HG02678 (cell line): ENCODE results near the gene KIF12.

ENCODE experiments used
- ATAC-seq: cut with Tn5 transposase; IDR thresholded peaks from one replicate; pipeline ENCODE4 v1.9.1; 2021; ENCODE audit warnings: mild to moderate bottlenecking, moderate library complexity; ENCODE audit not compliant: unreplicated experiment

Gene KIF12

GRCh38 chr9:114070188-114071103 is 28.6 kb downstream of the KIF12 start:
- ATAC-seq: no peak

- ATAC-seq: no peak
Measured at GRCh38 chr9:114069476-114070187, 29.5 kb downstream of the KIF12 start.

GRCh38 chr9:114065304-114065703 is 33.8 kb downstream of the KIF12 start:
- no peak for ATAC-seq

- no peak for ATAC-seq
Measured at GRCh38 chr9:114061830-114062474, 37.1 kb downstream of the KIF12 start.

GRCh38 chr9:114061292-114061691 is 37.8 kb downstream of the KIF12 start:
- no peak for ATAC-seq

- no peak for ATAC-seq
Measured at GRCh38 chr9:114060711-114061110, 38.4 kb downstream of the KIF12 start.

GRCh38 chr9:114060070-114060469 is 39.0 kb downstream of the KIF12 start:
- ATAC-seq: no peak

- no peak for ATAC-seq
Measured at GRCh38 chr9:114059047-114059803, 39.9 kb downstream of the KIF12 start.

- ATAC-seq: no peak
Measured at GRCh38 chr9:114058688-114059046, 40.4 kb downstream of the KIF12 start.

- no peak for ATAC-seq
Measured at GRCh38 chr9:114057161-114057885, 41.8 kb downstream of the KIF12 start.

- no peak for ATAC-seq
Measured at GRCh38 chr9:114056527-114056926, 42.6 kb downstream of the KIF12 start.

GRCh38 chr9:114055894-114056293 is 43.2 kb downstream of the KIF12 start:
- ATAC-seq: no peak

GRCh38 chr9:114055061-114055460 is 44.0 kb downstream of the KIF12 start:
- ATAC-seq: no peak

GRCh38 chr9:114054191-114054690 is 44.9 kb downstream of the KIF12 start:
- no peak for ATAC-seq

- ATAC-seq: no peak
Measured at GRCh38 chr9:114053246-114054005, 45.7 kb downstream of the KIF12 start.

- ATAC-seq: no peak
Measured at GRCh38 chr9:114051706-114052105, 47.4 kb downstream of the KIF12 start.

GRCh38 chr9:114051281-114051680 is 47.8 kb downstream of the KIF12 start:
- no peak for ATAC-seq

GRCh38 chr9:114050646-114051045 is 48.4 kb downstream of the KIF12 start:
- no peak for ATAC-seq

GRCh38 chr9:114050226-114050568 is 48.9 kb downstream of the KIF12 start:
- no peak for ATAC-seq
